GM11168 (cell line): ENCODE data around the gene TMEM45A.
"Not testable (repeated sequence)": the region's sequence is repeated elsewhere in the genome, so short reads cannot be mapped to it uniquely, and the experiment has no call there.

Source experiments
- in situ Hi-C: fragments of 300-500 bp; cut with MboI; formaldehyde crosslinking; loops from one replicate; pipeline ENCODE4 v1.12.0; 2022; ENCODE audit warnings: low sequenced_read_pairs; ENCODE audit not compliant: unreplicated experiment

Gene TMEM45A, protein sequence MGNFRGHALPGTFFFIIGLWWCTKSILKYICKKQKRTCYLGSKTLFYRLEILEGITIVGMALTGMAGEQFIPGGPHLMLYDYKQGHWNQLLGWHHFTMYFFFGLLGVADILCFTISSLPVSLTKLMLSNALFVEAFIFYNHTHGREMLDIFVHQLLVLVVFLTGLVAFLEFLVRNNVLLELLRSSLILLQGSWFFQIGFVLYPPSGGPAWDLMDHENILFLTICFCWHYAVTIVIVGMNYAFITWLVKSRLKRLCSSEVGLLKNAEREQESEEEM

GRCh38 chr3:100492059-100493006 is at the start of gene TMEM45A:
Gene TMEM45A (plus strand): TSS chr3:100492619. CDS start chr3:100555212, 62,593 bp downstream.
- in situ Hi-C loops = no loop called here

DNA sequence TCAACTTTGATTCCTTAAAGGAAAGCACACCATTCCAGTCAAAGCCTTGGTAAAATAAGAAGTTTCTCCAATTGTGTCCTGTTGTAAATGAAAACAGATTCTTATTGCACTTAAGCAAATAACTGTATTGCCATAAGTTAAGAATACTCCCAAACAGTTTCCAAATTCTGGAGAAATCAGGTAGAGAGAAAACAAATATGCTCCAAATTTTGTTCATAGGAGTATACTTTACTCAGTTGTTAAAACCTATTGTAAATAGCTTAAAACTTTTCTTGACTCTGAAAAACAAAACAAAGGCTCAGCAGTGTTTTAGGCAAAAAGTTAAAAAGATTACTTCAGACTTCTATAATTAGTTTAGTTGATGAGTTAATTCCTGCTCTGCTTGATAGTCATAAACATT is 48.7 kb upstream of the TMEM45A start:
- in situ Hi-C loops = no loop called here

DNA sequence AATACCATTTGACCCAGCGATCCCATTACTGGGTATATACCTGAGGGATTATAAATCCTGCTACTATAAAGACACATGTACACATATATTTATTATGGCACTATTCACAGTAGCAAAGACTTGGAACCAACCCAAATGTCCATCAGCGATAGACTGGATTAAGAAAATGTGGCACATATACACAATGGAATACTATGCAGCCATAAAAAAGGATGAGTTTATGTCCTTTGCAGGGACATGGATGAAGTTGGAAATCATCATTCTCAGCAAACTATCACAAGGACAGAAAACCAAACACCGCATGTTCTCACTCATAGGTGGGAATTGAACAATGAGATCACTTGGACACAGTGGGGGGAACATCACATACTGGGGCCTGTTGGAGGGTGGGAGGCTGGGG is 45.4 kb upstream of the TMEM45A start:
- in situ Hi-C loops = not testable (repeated sequence)

- in situ Hi-C loops = no loop called here
Observed at GRCh38 chr3:100448079-100448478, 44.3 kb upstream of the TMEM45A start.

DNA sequence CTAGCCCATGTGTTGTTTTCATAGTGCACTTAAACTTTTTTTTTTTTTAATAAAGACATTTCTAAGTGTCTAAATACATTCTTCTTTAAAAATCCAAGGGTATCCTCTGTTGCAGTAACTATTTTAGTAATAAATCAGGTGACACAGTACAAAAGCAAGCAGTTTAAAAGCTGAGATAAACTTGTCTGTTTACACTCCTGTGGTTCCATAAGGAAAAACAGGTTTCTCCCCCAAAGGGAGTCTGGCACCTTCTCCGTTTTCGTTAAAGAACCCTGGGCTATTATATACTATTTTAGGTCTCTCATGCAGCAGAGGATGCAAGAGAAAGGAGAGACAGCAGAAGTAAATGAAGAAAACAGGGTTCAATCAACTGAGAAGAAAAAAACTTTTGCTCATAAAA is 43.2 kb upstream of the TMEM45A start:
- in situ Hi-C loops = no loop called here

DNA sequence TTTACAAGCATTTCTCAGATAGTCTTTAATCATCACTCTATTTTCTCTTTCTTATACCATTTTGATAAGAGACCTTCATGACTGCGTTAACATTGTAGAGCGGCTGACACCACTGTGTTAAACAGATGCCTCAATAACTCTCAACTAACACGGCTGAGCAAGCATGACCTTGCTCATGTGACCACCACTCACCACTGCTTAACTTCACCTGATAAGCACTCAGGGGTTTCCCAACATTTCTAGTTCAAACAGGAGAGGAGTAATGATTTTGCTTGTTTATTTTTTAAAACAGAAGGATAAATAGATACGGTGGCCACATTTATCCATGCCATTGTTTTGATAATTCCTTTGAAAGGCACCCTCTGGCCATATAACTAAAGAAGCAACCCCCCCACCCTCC is 37.7 kb upstream of the TMEM45A start:
- in situ Hi-C loops = no loop called here

- in situ Hi-C loops = no loop called here
Observed at GRCh38 chr3:100455841-100456550, 36.4 kb upstream of the TMEM45A start.

DNA sequence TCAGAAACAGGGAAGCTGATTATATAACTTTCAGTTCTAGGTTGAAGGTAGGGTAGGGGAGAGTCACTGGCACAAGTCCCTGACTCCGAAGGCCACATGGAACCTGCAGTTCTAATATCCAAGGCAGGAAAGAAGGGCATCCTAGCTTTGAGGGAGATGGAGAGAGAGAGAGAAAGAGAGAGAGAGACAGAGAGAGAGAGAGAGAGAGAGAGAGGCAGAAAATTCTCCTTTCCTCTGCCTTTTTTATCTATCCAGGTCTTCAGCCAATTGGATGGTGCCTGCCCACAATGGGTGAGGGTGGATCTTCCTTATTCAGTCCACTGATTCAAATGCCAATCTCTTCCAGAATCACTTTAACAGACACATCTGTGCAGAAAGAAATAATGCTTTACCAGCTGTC is 35.7 kb upstream of the TMEM45A start:
- in situ Hi-C loops = no loop called here

GRCh38 chr3:100457811-100458210 is 34.6 kb upstream of the TMEM45A start:
- in situ Hi-C loops = no loop called here

DNA sequence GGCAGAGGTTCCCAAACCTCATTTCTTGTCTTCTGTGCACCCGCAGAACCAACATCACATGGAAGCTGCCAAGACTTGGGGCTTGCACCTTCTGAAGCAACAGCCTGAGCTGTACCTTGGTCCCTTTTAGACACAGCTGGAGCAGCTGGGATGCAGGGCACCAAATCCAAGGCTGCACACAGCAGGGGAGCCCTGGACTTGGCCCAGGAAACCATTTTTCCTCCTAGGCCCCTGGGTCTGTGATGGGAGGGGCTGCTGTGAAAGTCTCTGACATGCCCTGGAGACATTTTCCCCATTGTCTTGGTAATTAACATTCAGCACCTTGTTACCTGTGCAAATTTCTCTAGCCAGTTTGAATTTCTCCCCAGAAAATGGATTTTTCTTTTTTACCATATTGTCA is 33.6 kb upstream of the TMEM45A start:
- in situ Hi-C loops = no loop called here

- in situ Hi-C loops = loop anchor here (5.0 kb wide), 1 partner anchor 124 kb away; no protein-coding TSS in a partner anchor
Observed at GRCh38 chr3:100463002-100463401, 29.4 kb upstream of the TMEM45A start.

- in situ Hi-C loops = loop anchor here (5.0 kb wide), 1 partner anchor 124 kb away; no protein-coding TSS in a partner anchor
Observed at GRCh38 chr3:100463646-100464155, 28.7 kb upstream of the TMEM45A start.

DNA sequence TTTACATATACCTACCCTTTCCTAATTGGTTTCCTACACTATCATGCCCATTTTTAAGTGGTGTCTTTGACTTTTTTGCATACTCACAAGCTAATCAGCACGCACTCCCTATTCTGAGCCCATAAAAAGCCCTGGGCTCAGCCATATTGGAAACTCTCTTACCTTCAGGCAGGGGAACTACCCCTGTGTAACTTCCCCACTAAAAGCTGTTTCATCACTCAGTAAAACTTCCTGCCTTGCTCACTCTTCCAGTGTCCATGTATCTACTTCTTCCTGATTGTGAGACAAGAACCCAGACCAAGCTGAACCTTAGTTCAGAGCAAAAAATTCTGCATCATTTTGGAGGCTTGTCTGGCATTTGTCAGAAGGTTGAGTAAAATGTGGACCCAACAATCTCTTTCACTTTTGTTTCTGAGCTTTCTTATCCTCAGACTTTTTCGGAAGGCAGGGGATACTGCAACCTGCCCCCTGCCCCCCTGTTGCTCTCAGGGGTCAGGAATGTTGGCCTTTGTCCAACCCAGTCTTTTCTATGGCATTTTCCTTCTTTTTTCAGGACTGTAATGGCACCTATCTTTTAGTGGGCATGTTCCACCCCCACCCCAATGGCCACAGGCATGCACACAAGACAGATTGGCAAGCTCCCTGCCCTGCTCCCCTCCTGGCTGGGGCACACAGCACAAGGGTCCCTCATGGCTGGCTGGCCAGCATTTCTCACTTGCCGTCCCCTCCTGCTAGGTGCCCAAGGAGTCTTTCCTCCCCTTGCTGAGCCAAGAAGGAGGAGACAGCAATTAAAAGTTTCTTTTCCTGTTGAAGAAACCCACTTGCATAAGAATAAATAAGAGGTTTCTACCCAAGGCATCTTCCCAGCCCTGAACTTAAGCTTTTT is 26.3 kb upstream of the TMEM45A start:
- in situ Hi-C loops = no loop called here

GRCh38 chr3:100467133-100467532 is 25.3 kb upstream of the TMEM45A start:
- in situ Hi-C loops = no loop called here

GRCh38 chr3:100468676-100469075 is 23.7 kb upstream of the TMEM45A start:
- in situ Hi-C loops = no loop called here

GRCh38 chr3:100470951-100471350 is 21.5 kb upstream of the TMEM45A start:
- in situ Hi-C loops = no loop called here

DNA sequence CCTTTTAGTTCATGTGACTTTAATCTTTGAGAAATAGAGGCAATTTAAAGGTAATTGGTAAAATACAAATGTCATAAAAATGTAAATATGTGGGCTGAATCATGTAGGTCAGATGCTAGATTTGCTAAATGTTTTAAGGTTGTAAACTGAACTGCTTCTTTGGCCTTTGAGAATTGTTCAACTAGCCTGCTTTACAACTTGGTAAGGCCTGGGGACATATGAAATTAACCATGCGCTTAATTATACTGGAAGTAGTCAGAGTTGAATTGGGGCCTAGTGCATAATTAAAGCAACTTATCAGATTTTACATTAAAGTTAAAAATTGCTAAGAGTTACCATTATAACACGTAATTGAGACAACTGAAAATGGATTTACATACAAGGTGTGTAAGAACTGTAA is 21.0 kb upstream of the TMEM45A start:
- in situ Hi-C loops = no loop called here

DNA sequence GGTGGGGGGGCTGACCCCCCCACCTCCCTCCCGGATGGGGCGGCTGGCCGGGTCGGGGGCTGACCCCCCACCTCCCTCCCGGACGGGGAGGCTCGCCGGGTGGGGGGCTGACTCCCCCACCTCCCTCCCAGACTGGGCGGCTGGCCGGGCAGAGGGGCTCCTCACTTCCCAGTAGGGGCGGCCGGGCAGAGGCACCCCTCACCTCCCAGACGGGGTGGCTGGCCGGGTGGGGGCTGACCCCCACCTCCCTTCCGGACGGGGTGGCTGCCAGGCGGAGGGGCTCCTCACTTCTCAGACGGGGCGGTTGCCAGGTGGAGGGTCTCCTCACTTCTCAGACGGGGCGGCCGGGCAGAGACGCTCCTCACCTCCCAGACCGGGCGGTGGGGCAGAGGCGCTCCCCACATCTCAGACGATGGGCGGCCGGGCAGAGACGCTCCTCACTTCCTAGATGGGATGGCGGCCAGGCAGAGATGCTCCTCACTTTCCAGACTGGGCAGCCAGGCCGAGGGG is 14.5 kb upstream of the TMEM45A start:
- in situ Hi-C loops = not testable (repeated sequence)

- in situ Hi-C loops = not testable (repeated sequence)
Observed at GRCh38 chr3:100478521-100478920, 13.9 kb upstream of the TMEM45A start.
